Testis (tissue), 3 donors: Measurements from ENCODE around the gene MAP3K9. TPM values are rescaled to one million over a fixed set of nuclear protein-coding genes. Genes with fewer than 3 reads are reported as not detected.

ENCODE experiments used
- DNase-seq: peaks from one replicate; pipeline ENCODE4 v3.0.0-alpha.2; 2019
- H3K27ac ChIP-seq, 2 donors: fragments of 200-600 bp; sonication (generic); one replicate each; pipeline ENCODE4 v1.5.1; 2019
- H3K27me3 ChIP-seq: fragments of 200-600 bp; sonication (generic); one replicate; pipeline ENCODE4 v1.5.1; 2019
- H3K36me3 ChIP-seq: fragments of 200-600 bp; sonication (generic); one replicate; pipeline ENCODE4 v1.5.1; 2017; ENCODE audit warnings: low read depth; ENCODE audit errors: missing control alignments
- H3K4me1 ChIP-seq: fragments of 200-600 bp; sonication (generic); one replicate; pipeline ENCODE4 v1.5.1; 2019
- H3K4me3 ChIP-seq, 2 donors: fragments of 200-600 bp; sonication (generic); one replicate each; pipeline ENCODE4 v1.5.1; 2017 to 2019
- H3K9me3 ChIP-seq: fragments of 200-600 bp; sonication (generic); one replicate; pipeline ENCODE4 v1.5.1; 2017
- CTCF ChIP-seq, 3 experiments: fragments of 450-650 bp in 2 of 3; fragments of 200-600 bp in 1 of 3; sonication (generic) in 1 of 3; IDR thresholded peaks; one replicate each; pipeline ENCODE4 v1.5.1; 2016 to 2019; ENCODE audit warnings: antibody characterized with exemption in 3 of 3, mild to moderate bottlenecking in 2 of 3, moderate library complexity in 1 of 3
- POLR2A ChIP-seq: fragments of 450-650 bp; IDR thresholded peaks from one replicate; pipeline ENCODE4 v1.6.1; 2017; ENCODE audit warnings: antibody characterized with exemption, mild to moderate bottlenecking, moderate library complexity
- WGBS, 2 donors: methylation state at CpG; one replicate each; pipeline ENCODE4 v1.1.5; 2018; 5-methylcytosine and 5-hydroxymethylcytosine counted together
- intact Hi-C: fragments of 100-400 bp; cut with DNase I; formaldehyde crosslinking; loops from one replicate; pipeline ENCODE4 v1.15.1; 2023; ENCODE audit warnings: low total_unique reads
- polyA plus RNA-seq: library from polyadenylated mRNA; stranded (reverse); fragments of 350-450 nt; fragmentation: Illumina TruSeq; extraction: RNeasy Lipid Tissue Mini Kit (QIAGEN cat#74804); gene quantifications from one replicate; pipeline ENCODE4 v1.2.3, GENCODE V29; 2014; ENCODE audit warnings: low read depth, low replicate concordance; ENCODE audit not compliant: insufficient read depth
- total RNA-seq, 2 donors: library from RNA; depleted of rRNA; stranded (reverse); fragments of >200 nt; gene quantifications; one replicate each; pipeline ENCODE4 v1.2.3, GENCODE V29; 2016

The MAP3K9 gene
- total and polyA plus RNA-seq, 3 donors from 2014 or later: 17.4 to 22.5 (median 18.0) TPM

- intact Hi-C loops: no loop called here
- peak; percentile 54 for DNase-seq
- TF ChIP-seq POLR2A (no peak), CTCF (IDR thresholded peaks at IDR 0.05) (no peak)
Measured at GRCh38 chr14:70721542-70721941, 87.8 kb downstream of the MAP3K9 start.

GRCh38 chr14:70718383-70719118 is 90.8 kb downstream of the MAP3K9 start:
- TF ChIP-seq POLR2A: no peak
- intact Hi-C loops: no loop called here
- peaks cover 6% of the 10 kb centered on the region for H3K4me1 ChIP-seq
- no peaks in the 10 kb centered on the region for H3K27me3 ChIP-seq
- DNase-seq: no peak
- H3K27ac ChIP-seq: no peak overlapping the region
- 85 to 90% methylated on average over 8 of the region's 8 CpGs for WGBS, 2 donors
- H3K4me3 ChIP-seq: no peak overlapping the region
- no peaks in the 10 kb centered on the region for H3K36me3 ChIP-seq
- H3K9me3 ChIP-seq: no peaks in the 10 kb centered on the region

More at GRCh38 chr14:70721542-70721941, 87.8 kb downstream of the MAP3K9 start:
- H3K4me1 ChIP-seq: peaks cover 5% of the 10 kb centered on the region
- H3K9me3 ChIP-seq: no peaks in the 10 kb centered on the region
- H3K36me3 ChIP-seq: no peaks in the 10 kb centered on the region
- H3K27ac ChIP-seq: no peak overlapping the region
- no peaks in the 10 kb centered on the region for H3K27me3 ChIP-seq
- WGBS, 2 donors: 42 to 43% methylated on average over 2 of the region's 2 CpGs
- H3K4me3 ChIP-seq: no peak overlapping the region

GRCh38 chr14:70716958-70717357 is 92.4 kb downstream of the MAP3K9 start:
- H3K27me3 ChIP-seq: no peaks in the 10 kb centered on the region
- H3K27ac ChIP-seq: no peak overlapping the region
- H3K4me1 ChIP-seq: peaks cover 6% of the 10 kb centered on the region
- WGBS, 2 donors: 66 to 80% methylated on average over 1 of the region's 1 CpG
- no peaks in the 10 kb centered on the region for H3K36me3 ChIP-seq
- no peaks in the 10 kb centered on the region for H3K9me3 ChIP-seq
- no peak for DNase-seq
- TF ChIP-seq POLR2A: no peak
- no peak for TF ChIP-seq CTCF (IDR thresholded peaks at IDR 0.05)
- H3K4me3 ChIP-seq: no peak overlapping the region
- intact Hi-C loops: no loop called here

GRCh38 chr14:70716483-70716882 is 92.8 kb downstream of the MAP3K9 start:
- Histone ChIP-seq H3K9me3 (no peaks in the 10 kb centered on the region), H3K4me1 (peaks cover 6% of the 10 kb centered on the region), H3K27me3 (no peaks in the 10 kb centered on the region), H3K27ac (no peak overlapping the region), H3K36me3 (no peaks in the 10 kb centered on the region), H3K4me3 (no peak overlapping the region)
- no peak for DNase-seq
- 52 to 58% methylated on average over 5 of the region's 5 CpGs for whole genome bisulfite sequencing, 2 donors
- TF ChIP-seq POLR2A (no peak), CTCF (IDR thresholded peaks at IDR 0.05) (no peak)
- intact Hi-C loops: no loop called here

- Histone ChIP-seq H3K9me3 (no peaks in the 10 kb centered on the region), H3K36me3 (no peaks in the 10 kb centered on the region), H3K4me1 (peaks cover 6% of the 10 kb centered on the region), H3K27me3 (no peaks in the 10 kb centered on the region), H3K27ac (no peak overlapping the region), H3K4me3 (no peak overlapping the region)
- DNase-seq: peak; percentile 68
- intact Hi-C loops: no loop called here
- TF ChIP-seq CTCF (IDR thresholded peaks at IDR 0.05) (peak; percentile 41 to 79 (median 51)), POLR2A (no peak)
- 27 to 38% methylated on average over 8 of the region's 8 CpGs for WGBS, 2 donors
Measured at GRCh38 chr14:70714055-70714550, 95.2 kb downstream of the MAP3K9 start.
